OCI-LY7 (cell line): ENCODE measurements around the gene DRG2.

Experiments used
- EZH2phosphoT487 ChIP-seq: fragments of 200-600 bp; sonication (generic); IDR thresholded peaks from 2 replicates; pipeline ENCODE4 v1.6.1; 2018; ENCODE audit warnings: low read depth, borderline replicate concordance, mild to moderate bottlenecking, mixed run types, antibody characterized with exemption, low read length, moderate library complexity, mixed read lengths
- TF ChIP-seq, protein P1 (sequence below): fragments of 200-600 bp; sonication (generic); conservative IDR thresholded peaks from 2 replicates; pipeline ENCODE4 v1.5.1; 2014; ENCODE audit warnings: mild to moderate bottlenecking, antibody characterized with exemption, low read length, moderate library complexity, mixed read lengths

DNA sequence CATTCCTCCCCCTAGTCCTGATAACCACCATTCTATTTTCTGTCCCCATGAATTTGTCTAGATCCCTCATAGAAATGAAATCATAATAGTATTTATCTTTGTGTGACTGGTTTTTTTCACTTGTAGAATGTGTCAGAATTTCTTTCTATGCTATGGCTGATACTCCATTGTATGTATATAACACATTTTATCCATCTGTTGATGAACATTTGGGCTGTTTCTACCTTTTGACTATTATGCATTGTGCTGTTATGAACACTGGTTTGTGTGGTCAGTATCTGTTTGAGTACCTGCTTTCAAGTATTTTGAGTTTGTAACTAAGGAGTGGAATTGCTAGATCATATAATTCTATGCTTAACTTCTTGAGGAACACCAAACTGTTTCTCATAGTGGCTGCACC, 16.0 kb upstream of the DRG2 start:
- TF ChIP-seq, protein P1, sequence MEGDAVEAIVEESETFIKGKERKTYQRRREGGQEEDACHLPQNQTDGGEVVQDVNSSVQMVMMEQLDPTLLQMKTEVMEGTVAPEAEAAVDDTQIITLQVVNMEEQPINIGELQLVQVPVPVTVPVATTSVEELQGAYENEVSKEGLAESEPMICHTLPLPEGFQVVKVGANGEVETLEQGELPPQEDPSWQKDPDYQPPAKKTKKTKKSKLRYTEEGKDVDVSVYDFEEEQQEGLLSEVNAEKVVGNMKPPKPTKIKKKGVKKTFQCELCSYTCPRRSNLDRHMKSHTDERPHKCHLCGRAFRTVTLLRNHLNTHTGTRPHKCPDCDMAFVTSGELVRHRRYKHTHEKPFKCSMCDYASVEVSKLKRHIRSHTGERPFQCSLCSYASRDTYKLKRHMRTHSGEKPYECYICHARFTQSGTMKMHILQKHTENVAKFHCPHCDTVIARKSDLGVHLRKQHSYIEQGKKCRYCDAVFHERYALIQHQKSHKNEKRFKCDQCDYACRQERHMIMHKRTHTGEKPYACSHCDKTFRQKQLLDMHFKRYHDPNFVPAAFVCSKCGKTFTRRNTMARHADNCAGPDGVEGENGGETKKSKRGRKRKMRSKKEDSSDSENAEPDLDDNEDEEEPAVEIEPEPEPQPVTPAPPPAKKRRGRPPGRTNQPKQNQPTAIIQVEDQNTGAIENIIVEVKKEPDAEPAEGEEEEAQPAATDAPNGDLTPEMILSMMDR, result no peak
- TF ChIP-seq EZH2phosphoT487, result no peak
